ENCODE results near the gene TSPAN31.

DNA sequence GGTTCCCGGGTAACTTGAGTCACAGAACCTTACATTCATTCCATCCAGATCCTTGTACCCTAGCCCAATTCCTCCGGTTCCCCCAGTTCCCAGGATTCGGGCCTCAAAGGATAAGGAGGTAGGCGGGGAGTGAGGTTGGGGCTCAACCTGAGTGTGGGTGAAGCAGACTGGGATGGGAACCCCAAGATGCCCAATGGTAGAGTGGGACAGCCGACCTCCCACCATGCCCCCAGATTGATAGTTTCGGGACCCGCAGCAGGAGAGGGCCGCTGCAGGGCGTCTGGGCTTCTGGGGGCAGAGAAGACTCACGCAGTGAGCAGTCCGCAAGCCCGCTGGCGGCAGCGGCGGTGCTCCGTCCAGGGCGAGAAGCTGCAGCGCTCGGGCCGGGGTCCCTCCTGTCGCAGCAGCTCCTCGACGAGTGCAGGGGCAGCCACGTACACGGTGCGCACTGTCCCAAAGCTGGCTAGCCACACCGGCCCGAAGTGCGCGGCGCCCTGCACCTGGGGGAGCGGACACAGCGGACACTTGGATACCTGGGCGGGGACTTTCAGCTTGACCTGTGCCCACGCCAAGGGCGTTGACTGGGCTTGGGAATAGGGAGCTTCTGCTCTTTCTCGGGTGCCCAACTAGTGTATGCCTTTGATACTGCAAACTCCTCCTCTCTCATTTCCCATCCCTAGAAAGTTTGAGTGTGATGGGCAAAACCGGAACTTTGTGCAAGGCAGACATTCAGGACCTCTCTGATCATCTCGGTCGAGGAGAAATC is 21.0 kb downstream of the TSPAN31 start:
- TF ChIP-seq, protein P1, sequence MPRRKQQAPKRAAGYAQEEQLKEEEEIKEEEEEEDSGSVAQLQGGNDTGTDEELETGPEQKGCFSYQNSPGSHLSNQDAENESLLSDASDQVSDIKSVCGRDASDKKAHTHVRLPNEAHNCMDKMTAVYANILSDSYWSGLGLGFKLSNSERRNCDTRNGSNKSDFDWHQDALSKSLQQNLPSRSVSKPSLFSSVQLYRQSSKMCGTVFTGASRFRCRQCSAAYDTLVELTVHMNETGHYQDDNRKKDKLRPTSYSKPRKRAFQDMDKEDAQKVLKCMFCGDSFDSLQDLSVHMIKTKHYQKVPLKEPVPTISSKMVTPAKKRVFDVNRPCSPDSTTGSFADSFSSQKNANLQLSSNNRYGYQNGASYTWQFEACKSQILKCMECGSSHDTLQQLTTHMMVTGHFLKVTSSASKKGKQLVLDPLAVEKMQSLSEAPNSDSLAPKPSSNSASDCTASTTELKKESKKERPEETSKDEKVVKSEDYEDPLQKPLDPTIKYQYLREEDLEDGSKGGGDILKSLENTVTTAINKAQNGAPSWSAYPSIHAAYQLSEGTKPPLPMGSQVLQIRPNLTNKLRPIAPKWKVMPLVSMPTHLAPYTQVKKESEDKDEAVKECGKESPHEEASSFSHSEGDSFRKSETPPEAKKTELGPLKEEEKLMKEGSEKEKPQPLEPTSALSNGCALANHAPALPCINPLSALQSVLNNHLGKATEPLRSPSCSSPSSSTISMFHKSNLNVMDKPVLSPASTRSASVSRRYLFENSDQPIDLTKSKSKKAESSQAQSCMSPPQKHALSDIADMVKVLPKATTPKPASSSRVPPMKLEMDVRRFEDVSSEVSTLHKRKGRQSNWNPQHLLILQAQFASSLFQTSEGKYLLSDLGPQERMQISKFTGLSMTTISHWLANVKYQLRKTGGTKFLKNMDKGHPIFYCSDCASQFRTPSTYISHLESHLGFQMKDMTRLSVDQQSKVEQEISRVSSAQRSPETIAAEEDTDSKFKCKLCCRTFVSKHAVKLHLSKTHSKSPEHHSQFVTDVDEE (CRISPR knock-in tag; IDR thresholded peaks at IDR 0.05), result no peak
- TF ChIP-seq, protein P2, sequence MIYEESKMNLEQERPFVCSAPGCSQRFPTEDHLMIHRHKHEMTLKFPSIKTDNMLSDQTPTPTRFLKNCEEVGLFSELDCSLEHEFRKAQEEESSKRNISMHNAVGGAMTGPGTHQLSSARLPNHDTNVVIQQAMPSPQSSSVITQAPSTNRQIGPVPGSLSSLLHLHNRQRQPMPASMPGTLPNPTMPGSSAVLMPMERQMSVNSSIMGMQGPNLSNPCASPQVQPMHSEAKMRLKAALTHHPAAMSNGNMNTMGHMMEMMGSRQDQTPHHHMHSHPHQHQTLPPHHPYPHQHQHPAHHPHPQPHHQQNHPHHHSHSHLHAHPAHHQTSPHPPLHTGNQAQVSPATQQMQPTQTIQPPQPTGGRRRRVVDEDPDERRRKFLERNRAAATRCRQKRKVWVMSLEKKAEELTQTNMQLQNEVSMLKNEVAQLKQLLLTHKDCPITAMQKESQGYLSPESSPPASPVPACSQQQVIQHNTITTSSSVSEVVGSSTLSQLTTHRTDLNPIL (CRISPR knock-in tag; IDR thresholded peaks at IDR 0.05; ENCODE audit: low read depth), result no peak
- TF ChIP-seq ZNF70 (CRISPR knock-in tag; IDR thresholded peaks at IDR 0.05) (no peak), RARB (CRISPR knock-in tag; IDR thresholded peaks at IDR 0.05) (no peak), ISL1 (CRISPR knock-in tag; IDR thresholded peaks at IDR 0.05) (no peak), PPARA (CRISPR knock-in tag; IDR thresholded peaks at IDR 0.05; ENCODE audit: borderline replicate concordance) (no peak)
- TF ChIP-seq, protein P3, sequence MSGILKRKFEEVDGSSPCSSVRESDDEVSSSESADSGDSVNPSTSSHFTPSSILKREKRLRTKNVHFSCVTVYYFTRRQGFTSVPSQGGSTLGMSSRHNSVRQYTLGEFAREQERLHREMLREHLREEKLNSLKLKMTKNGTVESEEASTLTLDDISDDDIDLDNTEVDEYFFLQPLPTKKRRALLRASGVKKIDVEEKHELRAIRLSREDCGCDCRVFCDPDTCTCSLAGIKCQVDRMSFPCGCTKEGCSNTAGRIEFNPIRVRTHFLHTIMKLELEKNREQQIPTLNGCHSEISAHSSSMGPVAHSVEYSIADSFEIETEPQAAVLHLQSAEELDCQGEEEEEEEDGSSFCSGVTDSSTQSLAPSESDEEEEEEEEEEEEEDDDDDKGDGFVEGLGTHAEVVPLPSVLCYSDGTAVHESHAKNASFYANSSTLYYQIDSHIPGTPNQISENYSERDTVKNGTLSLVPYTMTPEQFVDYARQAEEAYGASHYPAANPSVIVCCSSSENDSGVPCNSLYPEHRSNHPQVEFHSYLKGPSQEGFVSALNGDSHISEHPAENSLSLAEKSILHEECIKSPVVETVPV (CRISPR knock-in tag; IDR thresholded peaks at IDR 0.05), result no peak

Measured in SK-N-SH treated with all-trans-retinoic acid at 6 μM for 48 hours (cell line).